HT1080 (cell line): ENCODE data around the gene SH3BP2. TPM values are rescaled to one million over a fixed set of nuclear protein-coding genes. Genes with fewer than 3 reads are reported as not detected.
"Not testable (repeated sequence)": the region's sequence is repeated elsewhere in the genome, so short reads cannot be mapped to it uniquely, and the experiment has no call there.

ENCODE experiments used
- DNase-seq: peaks from one replicate; pipeline ENCODE4 v3.0.0-alpha.2; 2015; ENCODE audit warnings: low read depth
- total RNA-seq: library from RNA; depleted of rRNA; stranded (reverse); fragments of >200 nt; shearing (Covaris generic); gene quantifications from 2 replicates; pipeline ENCODE4 v1.2.3, GENCODE V29; 2014

Gene SH3BP2
- total RNA-seq, 1 experiment from 2014 or later, result 35.1 TPM

- no peak for DNase-seq
Measured at GRCh38 chr4:2762048-2762447, 30.8 kb upstream of the SH3BP2 start.

- not testable (repeated sequence) for DNase-seq
Measured at GRCh38 chr4:2762486-2763370, 30.2 kb upstream of the SH3BP2 start.

- no peak for DNase-seq
Measured at GRCh38 chr4:2763511-2763967, 29.3 kb upstream of the SH3BP2 start.

- DNase-seq, result no peak
Measured at GRCh38 chr4:2765832-2766526, 26.9 kb upstream of the SH3BP2 start.

GRCh38 chr4:2767046-2767704, 25.7 kb upstream of the SH3BP2 start:
- no peak for DNase-seq

- DNase-seq, result no peak
Measured at GRCh38 chr4:2767705-2768074, 25.2 kb upstream of the SH3BP2 start.

GRCh38 chr4:2768124-2768523, 24.8 kb upstream of the SH3BP2 start:
- no peak for DNase-seq

GRCh38 chr4:2768921-2769336, 24.0 kb upstream of the SH3BP2 start:
- DNase-seq, result no peak

GRCh38 chr4:2771264-2771663, 21.6 kb upstream of the SH3BP2 start:
- no peak for DNase-seq

- not testable (repeated sequence) for DNase-seq
Measured at GRCh38 chr4:2780643-2781042, 12.2 kb upstream of the SH3BP2 start.

- no peak for DNase-seq
Measured at GRCh38 chr4:2781911-2782310, 11.0 kb upstream of the SH3BP2 start.

GRCh38 chr4:2783790-2784189, 9.1 kb upstream of the SH3BP2 start:
- DNase-seq, result no peak

- no peak for DNase-seq
Measured at GRCh38 chr4:2785613-2786012, 7.3 kb upstream of the SH3BP2 start.

- no peak for DNase-seq
Measured at GRCh38 chr4:2786152-2786671, 6.7 kb upstream of the SH3BP2 start.

GRCh38 chr4:2786794-2787229, 6.1 kb upstream of the SH3BP2 start:
- no peak for DNase-seq

- DNase-seq, result no peak
Measured at GRCh38 chr4:2787230-2788100, 5.4 kb upstream of the SH3BP2 start.

GRCh38 chr4:2788101-2788500, 4.8 kb upstream of the SH3BP2 start:
- DNase-seq, result no peak

GRCh38 chr4:2788532-2789103, 4.3 kb upstream of the SH3BP2 start:
- DNase-seq, result no peak

- no peak for DNase-seq
Measured at GRCh38 chr4:2789351-2789750, 3.5 kb upstream of the SH3BP2 start.

GRCh38 chr4:2789793-2790582, 2.9 kb upstream of the SH3BP2 start:
- DNase-seq, result no peak
